ENCODE data around the gene FMO1. TPM values are rescaled to one million over a fixed set of nuclear protein-coding genes. Genes with fewer than 3 reads are reported as not detected.

Gene FMO1
- total RNA-seq, 1 experiment from 2014 or later, result not detected

DNA sequence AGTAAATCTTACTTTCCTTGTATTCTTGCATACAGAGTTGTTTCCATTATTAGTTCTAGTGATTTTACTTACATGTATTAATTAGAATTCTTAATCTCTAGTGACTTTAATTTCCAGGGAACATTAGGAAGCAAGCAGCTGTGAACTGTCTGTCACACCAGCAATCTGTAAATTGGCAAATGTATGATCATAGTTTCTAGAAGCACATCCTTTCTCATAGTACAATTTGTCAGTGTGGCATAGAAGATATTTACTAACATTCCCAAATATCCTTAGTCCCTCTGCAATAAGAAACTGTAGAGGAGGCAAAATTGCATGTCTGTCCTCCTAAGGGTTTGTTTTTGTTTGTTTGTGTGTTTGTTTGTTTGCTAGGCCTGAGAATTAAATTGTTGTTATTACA is 17.0 kb upstream of the FMO1 start:
- Histone ChIP-seq H3K4me1 (ENCODE audit: control insufficient read depth in 1 of 2, insufficient read depth in 2 of 2, low read length in 2 of 2) (no peaks in the 10 kb centered on the region), H3K9me2 (ENCODE audit: insufficient read depth) (no peaks in the 10 kb centered on the region; the same call in 1 of the 2 replicates), H3K4me2 (ENCODE audit: low read length) (no peak overlapping the region), H3K79me2 (ENCODE audit: insufficient read depth, low read length) (no peaks in the 10 kb centered on the region), H3K27me3 (ENCODE audit: insufficient read depth, low read length) (no peaks in the 10 kb centered on the region), H4K20me1 (ENCODE audit: insufficient read depth) (no peaks in the 10 kb centered on the region), H2AFZ (ENCODE audit: low read depth, low read length, poor library complexity, severe bottlenecking) (no peak overlapping the region), H3K4me3 (replicated peaks in 1 of 2; ENCODE audit: low read depth in 1 of 2, low read length in 2 of 2) (no peak overlapping the region), H3K9ac (ENCODE audit: low read length) (no peak overlapping the region), H3K27ac (ENCODE audit: low read depth, low read length) (no peak overlapping the region), H3K36me3 (ENCODE audit: control insufficient read depth in 1 of 2, insufficient read depth in 2 of 2, low read length in 2 of 2) (no peaks in the 10 kb centered on the region), H3K9me3 (ENCODE audit: control insufficient read depth in 1 of 2, insufficient read depth in 1 of 2, low read depth in 1 of 2, low read length in 2 of 2) (no peaks in the 10 kb centered on the region)
- intact Hi-C loops (cut with micrococcal nuclease), result no loop called here
- ChIA-PET POLR2A (no interaction called here), RAD21 (ENCODE audit: low non-redundant PET in 1 of 2, low total read pairs in 2 of 2, uncharacterized antibody in 2 of 2, unreplicated experiment in 2 of 2) (no interaction called here), CTCF (no interaction called here)
- BruUV-seq (replicated peaks), result no TSS peak
- ATAC-seq (no peak), DNase-seq (ENCODE audit: low read depth, low spot score) (no peak)
- no peak for TF ChIP-seq POLR2AphosphoS5 (IDR thresholded peaks at IDR 0.05; ENCODE audit: low read depth, low read length)
- TF ChIP-seq, protein P1, sequence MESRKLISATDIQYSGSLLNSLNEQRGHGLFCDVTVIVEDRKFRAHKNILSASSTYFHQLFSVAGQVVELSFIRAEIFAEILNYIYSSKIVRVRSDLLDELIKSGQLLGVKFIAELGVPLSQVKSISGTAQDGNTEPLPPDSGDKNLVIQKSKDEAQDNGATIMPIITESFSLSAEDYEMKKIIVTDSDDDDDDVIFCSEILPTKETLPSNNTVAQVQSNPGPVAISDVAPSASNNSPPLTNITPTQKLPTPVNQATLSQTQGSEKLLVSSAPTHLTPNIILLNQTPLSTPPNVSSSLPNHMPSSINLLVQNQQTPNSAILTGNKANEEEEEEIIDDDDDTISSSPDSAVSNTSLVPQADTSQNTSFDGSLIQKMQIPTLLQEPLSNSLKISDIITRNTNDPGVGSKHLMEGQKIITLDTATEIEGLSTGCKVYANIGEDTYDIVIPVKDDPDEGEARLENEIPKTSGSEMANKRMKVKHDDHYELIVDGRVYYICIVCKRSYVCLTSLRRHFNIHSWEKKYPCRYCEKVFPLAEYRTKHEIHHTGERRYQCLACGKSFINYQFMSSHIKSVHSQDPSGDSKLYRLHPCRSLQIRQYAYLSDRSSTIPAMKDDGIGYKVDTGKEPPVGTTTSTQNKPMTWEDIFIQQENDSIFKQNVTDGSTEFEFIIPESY (IDR thresholded peaks at IDR 0.05; ENCODE audit: extremely low read depth, insufficient replicate concordance, low read length), result no peak
- TF ChIP-seq EZH2phosphoT487 (IDR thresholded peaks at IDR 0.05; ENCODE audit: borderline replicate concordance), result no peak
- TF ChIP-seq RAD21 (IDR thresholded peaks at IDR 0.05; ENCODE audit: low read depth), result no peak
- TF ChIP-seq, protein P2, sequence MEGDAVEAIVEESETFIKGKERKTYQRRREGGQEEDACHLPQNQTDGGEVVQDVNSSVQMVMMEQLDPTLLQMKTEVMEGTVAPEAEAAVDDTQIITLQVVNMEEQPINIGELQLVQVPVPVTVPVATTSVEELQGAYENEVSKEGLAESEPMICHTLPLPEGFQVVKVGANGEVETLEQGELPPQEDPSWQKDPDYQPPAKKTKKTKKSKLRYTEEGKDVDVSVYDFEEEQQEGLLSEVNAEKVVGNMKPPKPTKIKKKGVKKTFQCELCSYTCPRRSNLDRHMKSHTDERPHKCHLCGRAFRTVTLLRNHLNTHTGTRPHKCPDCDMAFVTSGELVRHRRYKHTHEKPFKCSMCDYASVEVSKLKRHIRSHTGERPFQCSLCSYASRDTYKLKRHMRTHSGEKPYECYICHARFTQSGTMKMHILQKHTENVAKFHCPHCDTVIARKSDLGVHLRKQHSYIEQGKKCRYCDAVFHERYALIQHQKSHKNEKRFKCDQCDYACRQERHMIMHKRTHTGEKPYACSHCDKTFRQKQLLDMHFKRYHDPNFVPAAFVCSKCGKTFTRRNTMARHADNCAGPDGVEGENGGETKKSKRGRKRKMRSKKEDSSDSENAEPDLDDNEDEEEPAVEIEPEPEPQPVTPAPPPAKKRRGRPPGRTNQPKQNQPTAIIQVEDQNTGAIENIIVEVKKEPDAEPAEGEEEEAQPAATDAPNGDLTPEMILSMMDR (IDR thresholded peaks at IDR 0.05 in 2 of 3, conservative IDR thresholded peaks at IDR 0.05 in 1 of 3; ENCODE audit: borderline replicate concordance in 1 of 3, insufficient read depth in 1 of 3, low read depth in 2 of 3, low read length in 2 of 3), result no peak
- TF ChIP-seq, protein P3, sequence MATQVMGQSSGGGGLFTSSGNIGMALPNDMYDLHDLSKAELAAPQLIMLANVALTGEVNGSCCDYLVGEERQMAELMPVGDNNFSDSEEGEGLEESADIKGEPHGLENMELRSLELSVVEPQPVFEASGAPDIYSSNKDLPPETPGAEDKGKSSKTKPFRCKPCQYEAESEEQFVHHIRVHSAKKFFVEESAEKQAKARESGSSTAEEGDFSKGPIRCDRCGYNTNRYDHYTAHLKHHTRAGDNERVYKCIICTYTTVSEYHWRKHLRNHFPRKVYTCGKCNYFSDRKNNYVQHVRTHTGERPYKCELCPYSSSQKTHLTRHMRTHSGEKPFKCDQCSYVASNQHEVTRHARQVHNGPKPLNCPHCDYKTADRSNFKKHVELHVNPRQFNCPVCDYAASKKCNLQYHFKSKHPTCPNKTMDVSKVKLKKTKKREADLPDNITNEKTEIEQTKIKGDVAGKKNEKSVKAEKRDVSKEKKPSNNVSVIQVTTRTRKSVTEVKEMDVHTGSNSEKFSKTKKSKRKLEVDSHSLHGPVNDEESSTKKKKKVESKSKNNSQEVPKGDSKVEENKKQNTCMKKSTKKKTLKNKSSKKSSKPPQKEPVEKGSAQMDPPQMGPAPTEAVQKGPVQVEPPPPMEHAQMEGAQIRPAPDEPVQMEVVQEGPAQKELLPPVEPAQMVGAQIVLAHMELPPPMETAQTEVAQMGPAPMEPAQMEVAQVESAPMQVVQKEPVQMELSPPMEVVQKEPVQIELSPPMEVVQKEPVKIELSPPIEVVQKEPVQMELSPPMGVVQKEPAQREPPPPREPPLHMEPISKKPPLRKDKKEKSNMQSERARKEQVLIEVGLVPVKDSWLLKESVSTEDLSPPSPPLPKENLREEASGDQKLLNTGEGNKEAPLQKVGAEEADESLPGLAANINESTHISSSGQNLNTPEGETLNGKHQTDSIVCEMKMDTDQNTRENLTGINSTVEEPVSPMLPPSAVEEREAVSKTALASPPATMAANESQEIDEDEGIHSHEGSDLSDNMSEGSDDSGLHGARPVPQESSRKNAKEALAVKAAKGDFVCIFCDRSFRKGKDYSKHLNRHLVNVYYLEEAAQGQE (IDR thresholded peaks at IDR 0.05; ENCODE audit: low read depth), result no peak
- TF ChIP-seq, protein P4, sequence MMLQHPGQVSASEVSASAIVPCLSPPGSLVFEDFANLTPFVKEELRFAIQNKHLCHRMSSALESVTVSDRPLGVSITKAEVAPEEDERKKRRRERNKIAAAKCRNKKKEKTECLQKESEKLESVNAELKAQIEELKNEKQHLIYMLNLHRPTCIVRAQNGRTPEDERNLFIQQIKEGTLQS (IDR thresholded peaks at IDR 0.05), result no peak
- no peak for TF ChIP-seq EZH2 (IDR thresholded peaks at IDR 0.05)
- TF ChIP-seq, protein P5, sequence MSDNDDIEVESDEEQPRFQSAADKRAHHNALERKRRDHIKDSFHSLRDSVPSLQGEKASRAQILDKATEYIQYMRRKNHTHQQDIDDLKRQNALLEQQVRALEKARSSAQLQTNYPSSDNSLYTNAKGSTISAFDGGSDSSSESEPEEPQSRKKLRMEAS (IDR thresholded peaks at IDR 0.05), result no peak
- TF ChIP-seq POLR2A (IDR thresholded peaks at IDR 0.05; ENCODE audit: borderline replicate concordance, extremely low read depth, insufficient read depth, insufficient read length), result no peak
- TF ChIP-seq ELF1 (IDR thresholded peaks at IDR 0.05; ENCODE audit: borderline replicate concordance, low read depth), result no peak
- no peak for TF ChIP-seq TCF7L2 (IDR thresholded peaks at IDR 0.05; ENCODE audit: borderline replicate concordance, extremely low read depth, insufficient read depth, insufficient read length)
- no peak for TF ChIP-seq JUND (IDR thresholded peaks at IDR 0.05)

Measured in HCT116 (cell line).